DOHH2 (cell line): ENCODE data around the gene HOXD10.

Experiments used
- EZH2phosphoT487 ChIP-seq: fragments of 200-600 bp; sonication (generic); IDR thresholded peaks from 2 replicates; pipeline ENCODE4 v1.6.1; 2017; ENCODE audit warnings: borderline replicate concordance, mild to moderate bottlenecking, antibody characterized with exemption, low read length, moderate library complexity, mixed read lengths
- TF ChIP-seq, protein P1 (sequence below): fragments of 200-600 bp; sonication (generic); IDR thresholded peaks from one replicate; pipeline ENCODE4 v1.5.1; 2014; ENCODE audit warnings: antibody characterized with exemption, mild to moderate bottlenecking, low read depth, low read length; ENCODE audit not compliant: poor library complexity, severe bottlenecking

DNA sequence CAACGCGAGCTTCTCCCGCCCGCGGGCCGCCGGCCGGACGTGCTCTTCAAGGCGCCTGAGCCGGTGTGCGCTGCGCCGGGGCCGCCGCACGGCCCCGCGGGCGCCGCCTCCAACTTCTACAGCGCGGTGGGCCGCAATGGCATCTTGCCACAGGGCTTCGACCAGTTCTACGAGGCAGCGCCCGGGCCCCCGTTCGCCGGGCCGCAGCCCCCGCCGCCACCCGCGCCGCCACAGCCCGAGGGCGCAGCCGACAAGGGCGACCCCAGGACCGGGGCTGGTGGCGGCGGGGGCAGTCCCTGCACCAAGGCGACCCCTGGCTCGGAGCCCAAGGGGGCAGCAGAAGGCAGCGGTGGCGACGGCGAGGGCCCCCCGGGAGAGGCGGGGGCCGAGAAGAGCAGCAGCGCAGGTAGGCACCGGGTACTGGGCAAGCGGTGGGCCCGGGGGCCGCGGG lies 8.8 kb upstream of the HOXD10 start:
- TF ChIP-seq, protein P1, sequence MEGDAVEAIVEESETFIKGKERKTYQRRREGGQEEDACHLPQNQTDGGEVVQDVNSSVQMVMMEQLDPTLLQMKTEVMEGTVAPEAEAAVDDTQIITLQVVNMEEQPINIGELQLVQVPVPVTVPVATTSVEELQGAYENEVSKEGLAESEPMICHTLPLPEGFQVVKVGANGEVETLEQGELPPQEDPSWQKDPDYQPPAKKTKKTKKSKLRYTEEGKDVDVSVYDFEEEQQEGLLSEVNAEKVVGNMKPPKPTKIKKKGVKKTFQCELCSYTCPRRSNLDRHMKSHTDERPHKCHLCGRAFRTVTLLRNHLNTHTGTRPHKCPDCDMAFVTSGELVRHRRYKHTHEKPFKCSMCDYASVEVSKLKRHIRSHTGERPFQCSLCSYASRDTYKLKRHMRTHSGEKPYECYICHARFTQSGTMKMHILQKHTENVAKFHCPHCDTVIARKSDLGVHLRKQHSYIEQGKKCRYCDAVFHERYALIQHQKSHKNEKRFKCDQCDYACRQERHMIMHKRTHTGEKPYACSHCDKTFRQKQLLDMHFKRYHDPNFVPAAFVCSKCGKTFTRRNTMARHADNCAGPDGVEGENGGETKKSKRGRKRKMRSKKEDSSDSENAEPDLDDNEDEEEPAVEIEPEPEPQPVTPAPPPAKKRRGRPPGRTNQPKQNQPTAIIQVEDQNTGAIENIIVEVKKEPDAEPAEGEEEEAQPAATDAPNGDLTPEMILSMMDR: no peak
- TF ChIP-seq EZH2phosphoT487: no peak
